HEK293T (cell line): Measurements from ENCODE around the gene STT3A.

Source experiments
- ARNT ChIP-seq: fragments of 450-650 bp; IDR thresholded peaks from 2 replicates; pipeline ENCODE4 v1.6.1; 2017; ENCODE audit warnings: mild to moderate bottlenecking
- BHLHE40 ChIP-seq: fragments of 450-650 bp; IDR thresholded peaks from 2 replicates; pipeline ENCODE4 v1.6.1; 2016; ENCODE audit warnings: mild to moderate bottlenecking, moderate library complexity, borderline replicate concordance
- CTBP1 ChIP-seq: fragments of 450-650 bp; IDR thresholded peaks from 2 replicates; pipeline ENCODE4 v1.6.1; 2016; ENCODE audit warnings: borderline replicate concordance
- FOXA1 ChIP-seq: fragments of 450-650 bp; IDR thresholded peaks from 2 replicates; pipeline ENCODE4 v1.6.1; 2016; ENCODE audit warnings: mild to moderate bottlenecking
- FOXK2 ChIP-seq: fragments of 450-650 bp; IDR thresholded peaks from 2 replicates; pipeline ENCODE4 v1.6.1; 2016; ENCODE audit warnings: mild to moderate bottlenecking
- FOXM1 ChIP-seq: fragments of 450-650 bp; IDR thresholded peaks from 2 replicates; pipeline ENCODE4 v1.6.1; 2017; ENCODE audit warnings: mild to moderate bottlenecking, borderline replicate concordance
- LEF1 ChIP-seq: fragments of 450-650 bp; IDR thresholded peaks from 2 replicates; pipeline ENCODE4 v1.6.1; 2017; ENCODE audit warnings: mild to moderate bottlenecking, borderline replicate concordance
- NFRKB ChIP-seq: fragments of 450-650 bp; IDR thresholded peaks from 2 replicates; pipeline ENCODE4 v1.6.1; 2016; ENCODE audit warnings: mild to moderate bottlenecking, moderate library complexity
- SP1 ChIP-seq: fragments of 450-650 bp; IDR thresholded peaks from 2 replicates; pipeline ENCODE4 v1.6.1; 2017
- SUZ12 ChIP-seq: fragments of 450-650 bp; IDR thresholded peaks from 2 replicates; pipeline ENCODE4 v1.6.1; 2016; ENCODE audit warnings: mild to moderate bottlenecking
- TARDBP ChIP-seq: fragments of 450-650 bp; IDR thresholded peaks from 2 replicates; pipeline ENCODE4 v1.6.1; 2016
- TF ChIP-seq, protein P1 (sequence below): fragments of 450-650 bp; IDR thresholded peaks from 2 replicates; pipeline ENCODE4 v1.6.1; 2016

DNA sequence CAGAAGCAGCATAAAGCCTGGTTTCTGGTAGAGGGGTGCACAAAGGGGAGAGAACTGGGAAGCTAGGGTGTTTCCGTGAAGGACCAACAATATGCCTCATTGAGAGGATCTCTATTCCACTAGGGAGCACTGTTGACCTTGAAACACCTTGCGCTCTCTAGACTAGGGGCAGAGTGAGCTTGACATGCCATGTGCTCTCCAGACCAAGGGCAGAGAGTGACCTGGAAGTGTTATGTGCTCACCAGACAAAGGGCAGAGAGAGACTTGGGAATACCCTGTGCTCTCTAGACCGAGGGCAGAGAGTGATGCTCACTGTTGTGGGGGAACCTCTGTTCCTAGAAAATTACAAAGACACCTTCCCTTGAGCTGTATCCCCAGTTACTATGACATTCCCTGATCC, 38.6 kb upstream of the STT3A start:
- TF ChIP-seq FOXK2 (no peak), LEF1 (no peak), BHLHE40 (no peak), NFRKB (no peak), ARNT (no peak), SUZ12 (no peak), TARDBP (no peak), SP1 (no peak), CTBP1 (no peak), FOXM1 (no peak), FOXA1 (no peak)
- TF ChIP-seq, protein P1, sequence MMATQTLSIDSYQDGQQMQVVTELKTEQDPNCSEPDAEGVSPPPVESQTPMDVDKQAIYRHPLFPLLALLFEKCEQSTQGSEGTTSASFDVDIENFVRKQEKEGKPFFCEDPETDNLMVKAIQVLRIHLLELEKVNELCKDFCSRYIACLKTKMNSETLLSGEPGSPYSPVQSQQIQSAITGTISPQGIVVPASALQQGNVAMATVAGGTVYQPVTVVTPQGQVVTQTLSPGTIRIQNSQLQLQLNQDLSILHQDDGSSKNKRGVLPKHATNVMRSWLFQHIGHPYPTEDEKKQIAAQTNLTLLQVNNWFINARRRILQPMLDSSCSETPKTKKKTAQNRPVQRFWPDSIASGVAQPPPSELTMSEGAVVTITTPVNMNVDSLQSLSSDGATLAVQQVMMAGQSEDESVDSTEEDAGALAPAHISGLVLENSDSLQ, result no peak
